Right lobe of liver (tissue), 4 donors: ENCODE results near the gene CENPA.

ENCODE experiments used
- CTCF ChIP-seq, 4 donors: fragments of 200-600 bp in 3 of 4; fragments of 450-650 bp in 1 of 4; IDR thresholded peaks; one replicate each; pipeline versions ENCODE4 v1.5.1 to v1.8.0; 2016 to 2022; ENCODE audit warnings: antibody characterized with exemption in 4 of 4, mild to moderate bottlenecking in 2 of 4
- POLR2A ChIP-seq: fragments of 450-650 bp; IDR thresholded peaks from one replicate; pipeline ENCODE4 v1.6.1; 2017; ENCODE audit warnings: antibody characterized with exemption, mild to moderate bottlenecking
- donor health status: DM: no; HTN: no; CAD: no.
- donor health status: DM: no; HTN: no; CAD: no.
- donor health status: DM: no; HTN: yes; CAD: no.

- TF ChIP-seq POLR2A, result no peak
- no peak for TF ChIP-seq CTCF (IDR thresholded peaks at IDR 0.05)
Measured at GRCh38 chr2:26807788-26808460, 22.1 kb downstream of the CENPA start.
